ENCODE data around the gene CCND2.

DNA sequence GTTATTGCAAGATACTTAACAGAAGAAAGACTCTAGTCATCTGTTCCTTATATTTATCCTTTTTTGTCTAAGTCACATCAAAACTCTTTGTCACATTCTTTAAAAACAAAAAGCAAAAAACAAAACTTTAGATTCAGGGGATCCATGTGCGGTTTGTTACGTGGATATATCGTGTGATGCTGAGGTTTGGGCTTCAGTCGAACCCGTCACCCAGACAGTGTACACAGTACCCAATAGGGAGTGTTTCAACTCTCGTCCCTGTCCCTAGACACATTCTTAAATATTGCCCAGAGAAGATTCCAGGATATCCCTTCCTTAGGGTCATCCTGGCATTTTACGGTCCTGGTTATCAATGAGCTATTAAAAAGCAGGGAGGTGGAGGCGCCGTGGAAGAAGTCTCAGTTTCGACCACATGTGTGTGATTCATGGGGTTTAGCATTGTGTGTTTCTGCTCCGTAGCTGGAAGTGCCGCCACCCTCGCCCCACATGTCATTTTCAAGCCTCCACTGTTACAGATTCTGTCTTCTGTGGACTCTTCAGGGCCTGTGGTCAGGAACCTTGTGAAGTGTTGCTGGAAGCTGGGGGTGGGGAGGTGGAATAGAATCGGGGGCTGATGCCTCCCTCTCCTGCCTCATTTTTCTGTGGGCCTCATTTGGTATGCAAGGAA, 19.9 kb downstream of the CCND2 start:
- TF ChIP-seq, protein P1, sequence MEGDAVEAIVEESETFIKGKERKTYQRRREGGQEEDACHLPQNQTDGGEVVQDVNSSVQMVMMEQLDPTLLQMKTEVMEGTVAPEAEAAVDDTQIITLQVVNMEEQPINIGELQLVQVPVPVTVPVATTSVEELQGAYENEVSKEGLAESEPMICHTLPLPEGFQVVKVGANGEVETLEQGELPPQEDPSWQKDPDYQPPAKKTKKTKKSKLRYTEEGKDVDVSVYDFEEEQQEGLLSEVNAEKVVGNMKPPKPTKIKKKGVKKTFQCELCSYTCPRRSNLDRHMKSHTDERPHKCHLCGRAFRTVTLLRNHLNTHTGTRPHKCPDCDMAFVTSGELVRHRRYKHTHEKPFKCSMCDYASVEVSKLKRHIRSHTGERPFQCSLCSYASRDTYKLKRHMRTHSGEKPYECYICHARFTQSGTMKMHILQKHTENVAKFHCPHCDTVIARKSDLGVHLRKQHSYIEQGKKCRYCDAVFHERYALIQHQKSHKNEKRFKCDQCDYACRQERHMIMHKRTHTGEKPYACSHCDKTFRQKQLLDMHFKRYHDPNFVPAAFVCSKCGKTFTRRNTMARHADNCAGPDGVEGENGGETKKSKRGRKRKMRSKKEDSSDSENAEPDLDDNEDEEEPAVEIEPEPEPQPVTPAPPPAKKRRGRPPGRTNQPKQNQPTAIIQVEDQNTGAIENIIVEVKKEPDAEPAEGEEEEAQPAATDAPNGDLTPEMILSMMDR (conservative IDR thresholded peaks at IDR 0.05; ENCODE audit: low read length): no peak
- TF ChIP-seq EZH2phosphoT487 (IDR thresholded peaks at IDR 0.05; ENCODE audit: borderline replicate concordance): no peak

All from Loucy (cell line).